Liver (tissue), 9 donors: Measurements from ENCODE around the gene PABPN1L. TPM values are rescaled to one million over a fixed set of nuclear protein-coding genes. Genes with fewer than 3 reads are reported as not detected.

ENCODE experiments used
- DNase-seq: peaks from one replicate; pipeline ENCODE4 v3.0.0-alpha.2; 2017; ENCODE audit warnings: low spot score
- H3K27ac ChIP-seq, 2 donors: one replicate each; pipeline ENCODE4 v1.7.0; 2013; ENCODE audit warnings: inconsistent platforms in 2 of 2, low read length in 2 of 2, control low read depth in 1 of 2, low read depth in 1 of 2, mild to moderate bottlenecking in 1 of 2
- H3K27me3 ChIP-seq, 4 donors: one replicate each; pipeline versions ENCODE4 v1.6.1 to v1.7.0; 2013; ENCODE audit warnings: low read length in 3 of 4, inconsistent platforms in 1 of 4, mild to moderate bottlenecking in 1 of 4, moderate library complexity in 1 of 4; ENCODE audit not compliant: control insufficient read depth in 4 of 4, insufficient read depth in 4 of 4
- H3K36me3 ChIP-seq, 4 donors: one replicate each; pipeline versions ENCODE4 v1.6.1 to v1.7.0; 2013; ENCODE audit warnings: low read length in 3 of 4, mild to moderate bottlenecking in 3 of 4, low read depth in 1 of 4, moderate library complexity in 1 of 4; ENCODE audit not compliant: control insufficient read depth in 4 of 4, insufficient read depth in 3 of 4
- H3K4me1 ChIP-seq, 4 donors: one replicate each; pipeline versions ENCODE4 v1.6.1 to v1.7.0; 2013; ENCODE audit warnings: low read length in 3 of 4, mild to moderate bottlenecking in 3 of 4, moderate library complexity in 1 of 4; ENCODE audit not compliant: control insufficient read depth in 4 of 4, insufficient read depth in 4 of 4
- H3K4me3 ChIP-seq, 3 donors: one replicate each; pipeline versions ENCODE4 v1.6.1 to v1.7.0; 2013; ENCODE audit warnings: low read length in 3 of 3, control low read depth in 1 of 3, low read depth in 1 of 3, mild to moderate bottlenecking in 1 of 3
- H3K9ac ChIP-seq, 2 donors: one replicate each; pipeline ENCODE4 v1.7.0; 2013; ENCODE audit warnings: low read length in 2 of 2, mild to moderate bottlenecking in 2 of 2, moderate library complexity in 2 of 2, control low read depth in 1 of 2, low read depth in 1 of 2
- H3K9me3 ChIP-seq, 4 donors: one replicate each; pipeline versions ENCODE4 v1.6.1 to v1.7.0; 2013; ENCODE audit warnings: low read length in 3 of 4; ENCODE audit not compliant: control insufficient read depth in 4 of 4
- EGR1 ChIP-seq, 2 donors: IDR thresholded peaks; 2 replicates each; pipeline ENCODE4 v1.6.1; 2016 to 2018; ENCODE audit warnings: antibody characterized with exemption in 2 of 2, low read depth in 2 of 2
- FOXA1 ChIP-seq: IDR thresholded peaks from 2 replicates; pipeline ENCODE4 v1.6.1; 2016; ENCODE audit warnings: antibody characterized with exemption
- FOXA2 ChIP-seq: IDR thresholded peaks from 2 replicates; pipeline ENCODE4 v1.6.1; 2016; ENCODE audit warnings: antibody characterized with exemption
- HNF4A ChIP-seq, 2 donors: conservative IDR thresholded peaks; 2 replicates each; pipeline ENCODE4 v1.6.1; 2016; ENCODE audit warnings: antibody characterized with exemption in 2 of 2, mild to moderate bottlenecking in 2 of 2
- HNF4G ChIP-seq: IDR thresholded peaks from 2 replicates; pipeline ENCODE4 v1.6.1; 2016; ENCODE audit warnings: antibody characterized with exemption
- JUND ChIP-seq, 2 donors: IDR thresholded peaks; 2 replicates each; pipeline ENCODE4 v1.6.1; 2016; ENCODE audit warnings: antibody characterized with exemption in 2 of 2
- NR2F2 ChIP-seq: IDR thresholded peaks from 2 replicates; pipeline ENCODE4 v1.6.1; 2016; ENCODE audit warnings: antibody characterized with exemption
- RXRA ChIP-seq, 2 donors: IDR thresholded peaks; 2 replicates each; pipeline ENCODE4 v1.6.1; 2017 to 2018; ENCODE audit warnings: antibody characterized with exemption in 2 of 2, mild to moderate bottlenecking in 1 of 2
- SP1 ChIP-seq: IDR thresholded peaks from 2 replicates; pipeline ENCODE4 v1.6.1; 2018; ENCODE audit warnings: antibody characterized with exemption, mild to moderate bottlenecking
- TAF1 ChIP-seq: conservative IDR thresholded peaks from 2 replicates; pipeline ENCODE4 v1.6.1; 2016; ENCODE audit warnings: antibody characterized with exemption, mild to moderate bottlenecking
- YY1 ChIP-seq: IDR thresholded peaks from 2 replicates; pipeline ENCODE4 v1.6.1; 2016; ENCODE audit warnings: antibody characterized with exemption, mild to moderate bottlenecking
- WGBS: extraction: QIAGEN DNeasy Blood & Tissue Kit; methylation state at CpG from one replicate; pipeline ENCODE4 v1.1.7; 2013; 5-methylcytosine and 5-hydroxymethylcytosine counted together
- polyA plus RNA-seq, 2 donors: library from polyadenylated mRNA; stranded (reverse) in 1 of 2; unstranded in 1 of 2; fragments of 200-250 nt in 1 of 2; fragments of >200 nt in 1 of 2; fragmentation: Nextera tagmentation in 1 of 2; extraction: Ambion mirVana in 1 of 2; gene quantifications; one replicate each; pipeline versions ENCODE4 v1.2.1 to v1.2.3, GENCODE V29; 2013 to 2015
- total RNA-seq, 2 donors: library from RNA; depleted of rRNA; stranded (reverse); fragments of >200 nt; gene quantifications; one replicate each; pipeline ENCODE4 v1.2.3, GENCODE V29; 2014
- TF ChIP-seq, protein P1 (sequence below): IDR thresholded peaks from 2 replicates; pipeline ENCODE4 v1.6.1; 2016; ENCODE audit warnings: antibody characterized with exemption
- TF ChIP-seq, protein P2 (sequence below): fragments of 150-350 bp; IDR thresholded peaks from 2 replicates; pipeline ENCODE4 v1.5.1; 2017; ENCODE audit warnings: improper control_type of control experiment, low read depth, low read length; ENCODE audit not compliant: missing input control
- TF ChIP-seq, protein P3 (sequence below): IDR thresholded peaks from 2 replicates; pipeline ENCODE4 v1.6.1; 2016; ENCODE audit warnings: antibody characterized with exemption
- TF ChIP-seq, protein P4 (sequence below): IDR thresholded peaks from 2 replicates; pipeline ENCODE4 v1.6.1; 2016; ENCODE audit warnings: antibody characterized with exemption, mild to moderate bottlenecking
- TF ChIP-seq, protein P5 (sequence below): IDR thresholded peaks from 2 replicates; pipeline ENCODE4 v1.6.1; 2016; ENCODE audit warnings: antibody characterized with exemption
- donor health status: healthy.
- donor health status: healthy.
- donor health status: healthy.
- donor health status: healthy.
- donor health status: healthy.

The PABPN1L gene
- total and polyA plus RNA-seq, 4 donors = 0.09 TPM; not detected in 3

DNA sequence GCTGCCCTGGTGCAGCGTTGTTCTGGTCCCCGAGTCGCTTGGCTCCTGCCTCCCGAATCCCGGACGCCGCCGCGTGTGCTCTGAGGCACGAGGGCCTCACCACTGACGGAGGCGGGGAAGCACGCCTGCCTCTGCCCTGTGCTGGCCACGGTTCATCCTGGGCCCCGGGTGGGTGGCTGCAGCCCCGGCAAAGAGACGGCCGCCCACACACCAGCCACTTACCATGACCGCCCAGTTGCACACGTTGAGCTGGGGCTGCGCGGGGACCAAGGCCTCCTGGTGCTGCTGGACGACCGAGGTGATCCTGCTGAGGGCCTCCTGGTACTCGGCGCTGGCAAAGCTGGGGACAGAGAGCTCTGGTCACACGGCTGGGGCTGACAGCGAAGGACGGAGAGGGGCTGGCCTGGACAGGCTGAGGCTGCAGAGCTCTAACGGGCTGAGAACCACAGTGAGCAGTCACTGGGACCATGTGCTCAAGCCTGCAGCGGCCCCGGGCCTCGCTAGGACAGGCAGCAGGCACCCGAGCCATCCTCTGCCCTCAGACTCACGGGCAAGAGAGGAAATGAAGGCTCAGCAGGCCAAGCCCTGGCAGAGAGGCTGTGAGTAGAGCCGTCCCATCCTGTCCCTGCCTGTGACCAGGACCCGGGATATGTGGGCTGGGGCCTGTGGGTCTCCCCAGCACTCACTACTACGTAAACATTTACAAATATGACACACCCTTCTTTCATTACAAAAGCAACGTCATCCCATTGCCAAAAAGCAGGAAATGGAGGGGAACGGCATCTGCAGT lies 48.5 kb downstream of the PABPN1L start:
- H3K36me3 ChIP-seq = peaks cover 0 to 13% (median 3%) of the 10 kb centered on the region in 4 donors
- no peak for DNase-seq
- 90% methylated on average over 40 of the region's 40 CpGs for WGBS
- H3K9me3 ChIP-seq = no peaks in the 10 kb centered on the region
- H3K27ac ChIP-seq = no peak overlapping the region
- no peaks in the 10 kb centered on the region for H3K4me1 ChIP-seq
- H3K4me3 ChIP-seq = no peak overlapping the region
- H3K9ac ChIP-seq = no peak overlapping the region
- H3K27me3 ChIP-seq = no peaks in the 10 kb centered on the region
- TF ChIP-seq NR2F2 (no peak), FOXA2 (no peak), FOXA1 (no peak), SP1 (no peak), JUND (IDR thresholded peaks at IDR 0.05) (no peak), YY1 (no peak), RXRA (IDR thresholded peaks at IDR 0.05) (no peak), TAF1 (no peak), HNF4A (conservative IDR thresholded peaks at IDR 0.05) (no peak), EGR1 (IDR thresholded peaks at IDR 0.05; ENCODE audit: low read depth in 2 of 2) (no peak), HNF4G (no peak)
- TF ChIP-seq, protein P1, sequence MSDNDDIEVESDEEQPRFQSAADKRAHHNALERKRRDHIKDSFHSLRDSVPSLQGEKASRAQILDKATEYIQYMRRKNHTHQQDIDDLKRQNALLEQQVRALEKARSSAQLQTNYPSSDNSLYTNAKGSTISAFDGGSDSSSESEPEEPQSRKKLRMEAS = no peak
- TF ChIP-seq, protein P2, sequence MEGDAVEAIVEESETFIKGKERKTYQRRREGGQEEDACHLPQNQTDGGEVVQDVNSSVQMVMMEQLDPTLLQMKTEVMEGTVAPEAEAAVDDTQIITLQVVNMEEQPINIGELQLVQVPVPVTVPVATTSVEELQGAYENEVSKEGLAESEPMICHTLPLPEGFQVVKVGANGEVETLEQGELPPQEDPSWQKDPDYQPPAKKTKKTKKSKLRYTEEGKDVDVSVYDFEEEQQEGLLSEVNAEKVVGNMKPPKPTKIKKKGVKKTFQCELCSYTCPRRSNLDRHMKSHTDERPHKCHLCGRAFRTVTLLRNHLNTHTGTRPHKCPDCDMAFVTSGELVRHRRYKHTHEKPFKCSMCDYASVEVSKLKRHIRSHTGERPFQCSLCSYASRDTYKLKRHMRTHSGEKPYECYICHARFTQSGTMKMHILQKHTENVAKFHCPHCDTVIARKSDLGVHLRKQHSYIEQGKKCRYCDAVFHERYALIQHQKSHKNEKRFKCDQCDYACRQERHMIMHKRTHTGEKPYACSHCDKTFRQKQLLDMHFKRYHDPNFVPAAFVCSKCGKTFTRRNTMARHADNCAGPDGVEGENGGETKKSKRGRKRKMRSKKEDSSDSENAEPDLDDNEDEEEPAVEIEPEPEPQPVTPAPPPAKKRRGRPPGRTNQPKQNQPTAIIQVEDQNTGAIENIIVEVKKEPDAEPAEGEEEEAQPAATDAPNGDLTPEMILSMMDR = no peak
- TF ChIP-seq, protein P3, sequence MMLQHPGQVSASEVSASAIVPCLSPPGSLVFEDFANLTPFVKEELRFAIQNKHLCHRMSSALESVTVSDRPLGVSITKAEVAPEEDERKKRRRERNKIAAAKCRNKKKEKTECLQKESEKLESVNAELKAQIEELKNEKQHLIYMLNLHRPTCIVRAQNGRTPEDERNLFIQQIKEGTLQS = no peak
- TF ChIP-seq, protein P4, sequence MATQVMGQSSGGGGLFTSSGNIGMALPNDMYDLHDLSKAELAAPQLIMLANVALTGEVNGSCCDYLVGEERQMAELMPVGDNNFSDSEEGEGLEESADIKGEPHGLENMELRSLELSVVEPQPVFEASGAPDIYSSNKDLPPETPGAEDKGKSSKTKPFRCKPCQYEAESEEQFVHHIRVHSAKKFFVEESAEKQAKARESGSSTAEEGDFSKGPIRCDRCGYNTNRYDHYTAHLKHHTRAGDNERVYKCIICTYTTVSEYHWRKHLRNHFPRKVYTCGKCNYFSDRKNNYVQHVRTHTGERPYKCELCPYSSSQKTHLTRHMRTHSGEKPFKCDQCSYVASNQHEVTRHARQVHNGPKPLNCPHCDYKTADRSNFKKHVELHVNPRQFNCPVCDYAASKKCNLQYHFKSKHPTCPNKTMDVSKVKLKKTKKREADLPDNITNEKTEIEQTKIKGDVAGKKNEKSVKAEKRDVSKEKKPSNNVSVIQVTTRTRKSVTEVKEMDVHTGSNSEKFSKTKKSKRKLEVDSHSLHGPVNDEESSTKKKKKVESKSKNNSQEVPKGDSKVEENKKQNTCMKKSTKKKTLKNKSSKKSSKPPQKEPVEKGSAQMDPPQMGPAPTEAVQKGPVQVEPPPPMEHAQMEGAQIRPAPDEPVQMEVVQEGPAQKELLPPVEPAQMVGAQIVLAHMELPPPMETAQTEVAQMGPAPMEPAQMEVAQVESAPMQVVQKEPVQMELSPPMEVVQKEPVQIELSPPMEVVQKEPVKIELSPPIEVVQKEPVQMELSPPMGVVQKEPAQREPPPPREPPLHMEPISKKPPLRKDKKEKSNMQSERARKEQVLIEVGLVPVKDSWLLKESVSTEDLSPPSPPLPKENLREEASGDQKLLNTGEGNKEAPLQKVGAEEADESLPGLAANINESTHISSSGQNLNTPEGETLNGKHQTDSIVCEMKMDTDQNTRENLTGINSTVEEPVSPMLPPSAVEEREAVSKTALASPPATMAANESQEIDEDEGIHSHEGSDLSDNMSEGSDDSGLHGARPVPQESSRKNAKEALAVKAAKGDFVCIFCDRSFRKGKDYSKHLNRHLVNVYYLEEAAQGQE = no peak
- TF ChIP-seq, protein P5, sequence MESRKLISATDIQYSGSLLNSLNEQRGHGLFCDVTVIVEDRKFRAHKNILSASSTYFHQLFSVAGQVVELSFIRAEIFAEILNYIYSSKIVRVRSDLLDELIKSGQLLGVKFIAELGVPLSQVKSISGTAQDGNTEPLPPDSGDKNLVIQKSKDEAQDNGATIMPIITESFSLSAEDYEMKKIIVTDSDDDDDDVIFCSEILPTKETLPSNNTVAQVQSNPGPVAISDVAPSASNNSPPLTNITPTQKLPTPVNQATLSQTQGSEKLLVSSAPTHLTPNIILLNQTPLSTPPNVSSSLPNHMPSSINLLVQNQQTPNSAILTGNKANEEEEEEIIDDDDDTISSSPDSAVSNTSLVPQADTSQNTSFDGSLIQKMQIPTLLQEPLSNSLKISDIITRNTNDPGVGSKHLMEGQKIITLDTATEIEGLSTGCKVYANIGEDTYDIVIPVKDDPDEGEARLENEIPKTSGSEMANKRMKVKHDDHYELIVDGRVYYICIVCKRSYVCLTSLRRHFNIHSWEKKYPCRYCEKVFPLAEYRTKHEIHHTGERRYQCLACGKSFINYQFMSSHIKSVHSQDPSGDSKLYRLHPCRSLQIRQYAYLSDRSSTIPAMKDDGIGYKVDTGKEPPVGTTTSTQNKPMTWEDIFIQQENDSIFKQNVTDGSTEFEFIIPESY = no peak
